ENCODE results near the gene C13orf46. TPM values are rescaled to one million over a fixed set of nuclear protein-coding genes. Genes with fewer than 3 reads are reported as not detected.

The C13orf46 gene
- total and polyA plus RNA-seq, 10 of the 15 experiments (the other 5 are each of a cell fraction or from before 2014, with no cell fraction given): 0.01 to 0.18 (median 0.09) TPM; not detected in 6

- TF ChIP-seq, protein P1, sequence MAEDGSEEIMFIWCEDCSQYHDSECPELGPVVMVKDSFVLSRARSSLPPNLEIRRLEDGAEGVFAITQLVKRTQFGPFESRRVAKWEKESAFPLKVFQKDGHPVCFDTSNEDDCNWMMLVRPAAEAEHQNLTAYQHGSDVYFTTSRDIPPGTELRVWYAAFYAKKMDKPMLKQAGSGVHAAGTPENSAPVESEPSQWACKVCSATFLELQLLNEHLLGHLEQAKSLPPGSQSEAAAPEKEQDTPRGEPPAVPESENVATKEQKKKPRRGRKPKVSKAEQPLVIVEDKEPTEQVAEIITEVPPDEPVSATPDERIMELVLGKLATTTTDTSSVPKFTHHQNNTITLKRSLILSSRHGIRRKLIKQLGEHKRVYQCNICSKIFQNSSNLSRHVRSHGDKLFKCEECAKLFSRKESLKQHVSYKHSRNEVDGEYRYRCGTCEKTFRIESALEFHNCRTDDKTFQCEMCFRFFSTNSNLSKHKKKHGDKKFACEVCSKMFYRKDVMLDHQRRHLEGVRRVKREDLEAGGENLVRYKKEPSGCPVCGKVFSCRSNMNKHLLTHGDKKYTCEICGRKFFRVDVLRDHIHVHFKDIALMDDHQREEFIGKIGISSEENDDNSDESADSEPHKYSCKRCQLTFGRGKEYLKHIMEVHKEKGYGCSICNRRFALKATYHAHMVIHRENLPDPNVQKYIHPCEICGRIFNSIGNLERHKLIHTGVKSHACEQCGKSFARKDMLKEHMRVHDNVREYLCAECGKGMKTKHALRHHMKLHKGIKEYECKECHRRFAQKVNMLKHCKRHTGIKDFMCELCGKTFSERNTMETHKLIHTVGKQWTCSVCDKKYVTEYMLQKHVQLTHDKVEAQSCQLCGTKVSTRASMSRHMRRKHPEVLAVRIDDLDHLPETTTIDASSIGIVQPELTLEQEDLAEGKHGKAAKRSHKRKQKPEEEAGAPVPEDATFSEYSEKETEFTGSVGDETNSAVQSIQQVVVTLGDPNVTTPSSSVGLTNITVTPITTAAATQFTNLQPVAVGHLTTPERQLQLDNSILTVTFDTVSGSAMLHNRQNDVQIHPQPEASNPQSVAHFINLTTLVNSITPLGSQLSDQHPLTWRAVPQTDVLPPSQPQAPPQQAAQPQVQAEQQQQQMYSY (CRISPR knock-in tag; IDR thresholded peaks at IDR 0.05): no peak
Observed at GRCh38 chr13:114002009-114002544, 28.2 kb upstream of the C13orf46 start (continued).

GRCh38 chr13:114001331-114002008 lies 27.6 kb upstream of the C13orf46 start:
- no peak overlapping the region for H3K9ac ChIP-seq (ENCODE audit: control insufficient read depth, insufficient read depth, low read length)
- H3K4me2 ChIP-seq (ENCODE audit: control insufficient read depth, insufficient read depth): no peak overlapping the region
- no peaks in the 10 kb centered on the region for H3K4me1 ChIP-seq (ENCODE audit: control insufficient read depth, insufficient read depth, low read length)
- SMC1A ChIA-PET (ENCODE audit: uncharacterized antibody, unreplicated experiment): no interaction called here
- H3K4me3 ChIP-seq: no peak overlapping the region
- no TSS peak for BruUV-seq (replicated peaks)
- no peaks in the 10 kb centered on the region for H4K20me1 ChIP-seq (ENCODE audit: control insufficient read depth, insufficient read depth)
- POLR2A ChIA-PET: no interaction called here
- FAIRE-seq (no peak), DNase-seq (ENCODE audit: low read depth, low spot score) (no peak), ATAC-seq (no peak)
- TF ChIP-seq PAX5 (IDR thresholded peaks at IDR 0.05; ENCODE audit: borderline replicate concordance, low read depth, low read length) (0 out of 2 replicates have a peak, but pooled peaks have one; percentile 18), CTCF (IDR thresholded peaks at IDR 0.05 in 2 of 3, conservative IDR thresholded peaks at IDR 0.05 in 1 of 3; ENCODE audit: control insufficient read depth in 2 of 3, extremely low read depth in 1 of 3, insufficient read depth in 1 of 3, low read depth in 3 of 3, low read length in 3 of 3) (no peak)
- in situ Hi-C loops (cut with MboI): no loop called here
- H3K9me3 ChIP-seq (replicated peaks; ENCODE audit: control insufficient read depth, insufficient read depth, low read length): no peaks in the 10 kb centered on the region
- H2AFZ ChIP-seq (ENCODE audit: control insufficient read depth, low read depth, low read length): no peak overlapping the region
- CTCF ChIA-PET: no interaction called here
- intact Hi-C loops (cut with micrococcal nuclease; ENCODE audit: unreplicated experiment): no loop called here
- RAD21 ChIA-PET (ENCODE audit: unreplicated experiment): no interaction called here
- H3K36me3 ChIP-seq (ENCODE audit: control insufficient read depth in 2 of 2, insufficient read depth in 2 of 2, low read length in 1 of 2): peaks cover 0 to 2% of the 10 kb centered on the region in 2 experiments; a peak in 2 of 4 replicates
- H3K27me3 ChIP-seq (replicated peaks in 1 of 2; ENCODE audit: control insufficient read depth in 2 of 2, insufficient read depth in 2 of 2, low read length in 1 of 2): no peaks in the 10 kb centered on the region
- WGBS (ENCODE audit: insufficient coverage, insufficient replicate concordance, low lambda C conversion rate, missing lambda C conversion rate): 92% methylated on average over 44 of the region's 46 CpGs
- H3K79me2 ChIP-seq (ENCODE audit: control insufficient read depth, insufficient read depth, low read length): no peaks in the 10 kb centered on the region
- H3K27ac ChIP-seq (ENCODE audit: control insufficient read depth, insufficient read depth): no peak overlapping the region
